ENCODE data around the gene MEGF6.

The MEGF6 gene

GRCh38 chr1:3497521-3497920, 113.8 kb downstream of the MEGF6 start:
- TF ChIP-seq POLR2AphosphoS5 (IDR thresholded peaks at IDR 0.05; ENCODE audit: low read depth, low read length) (no peak), TAF1 (IDR thresholded peaks at IDR 0.05; ENCODE audit: borderline replicate concordance, low read depth, low read length) (no peak), POLR2A (IDR thresholded peaks at IDR 0.05; ENCODE audit: low read depth, low read length) (no peak)

GRCh38 chr1:3496916-3497315, 114.4 kb downstream of the MEGF6 start:
- no peak for FAIRE-seq
- DNase-seq (ENCODE audit: insufficient read length), result no peak
- TF ChIP-seq POLR2A (IDR thresholded peaks at IDR 0.05; ENCODE audit: low read depth, low read length) (no peak), TAF1 (IDR thresholded peaks at IDR 0.05; ENCODE audit: borderline replicate concordance, low read depth, low read length) (no peak), POLR2AphosphoS5 (IDR thresholded peaks at IDR 0.05; ENCODE audit: low read depth, low read length) (no peak)

More at GRCh38 chr1:3497521-3497920, 113.8 kb downstream of the MEGF6 start:
- DNase-seq (ENCODE audit: insufficient read length), result no peak
- FAIRE-seq, result no peak

- DNase-seq (ENCODE audit: insufficient read length) (no peak), FAIRE-seq (no peak)
- TF ChIP-seq TAF1 (IDR thresholded peaks at IDR 0.05; ENCODE audit: borderline replicate concordance, low read depth, low read length), result no peak
These were observed 115.2 kb downstream of the MEGF6 start for GRCh38 chr1:3495776-3496745.

GRCh38 chr1:3494321-3495308, 116.7 kb downstream of the MEGF6 start:
- no peak for DNase-seq (ENCODE audit: insufficient read length)
- no peak for FAIRE-seq
- TF ChIP-seq TAF1 (IDR thresholded peaks at IDR 0.05; ENCODE audit: borderline replicate concordance, low read depth, low read length) (no peak), POLR2A (IDR thresholded peaks at IDR 0.05; ENCODE audit: low read depth, low read length) (no peak), POLR2AphosphoS5 (IDR thresholded peaks at IDR 0.05; ENCODE audit: low read depth, low read length) (no peak)

GRCh38 chr1:3492545-3493246, 118.6 kb downstream of the MEGF6 start:
- FAIRE-seq, result no peak
- no peak for TF ChIP-seq POLR2AphosphoS5 (IDR thresholded peaks at IDR 0.05; ENCODE audit: low read depth, low read length)
- no peak for TF ChIP-seq POLR2A (IDR thresholded peaks at IDR 0.05; ENCODE audit: low read depth, low read length)
- TF ChIP-seq TAF1 (IDR thresholded peaks at IDR 0.05; ENCODE audit: borderline replicate concordance, low read depth, low read length), result no peak
- no peak for DNase-seq (ENCODE audit: insufficient read length)

- no peak for TF ChIP-seq TAF1 (IDR thresholded peaks at IDR 0.05; ENCODE audit: borderline replicate concordance, low read depth, low read length)
- DNase-seq (ENCODE audit: insufficient read length) (peak; percentile 95), FAIRE-seq (peak; percentile 68)
These were observed 119.7 kb downstream of the MEGF6 start for GRCh38 chr1:3491291-3492246.

- TF ChIP-seq POLR2AphosphoS5 (IDR thresholded peaks at IDR 0.05; ENCODE audit: low read depth, low read length) (no peak), TAF1 (IDR thresholded peaks at IDR 0.05; ENCODE audit: borderline replicate concordance, low read depth, low read length) (no peak), POLR2A (IDR thresholded peaks at IDR 0.05; ENCODE audit: low read depth, low read length) (no peak)
- no peak for DNase-seq (ENCODE audit: insufficient read length)
- FAIRE-seq, result no peak
These were observed 121.1 kb downstream of the MEGF6 start for GRCh38 chr1:3490046-3490745.

GRCh38 chr1:3488432-3488831, 122.9 kb downstream of the MEGF6 start:
- no peak for DNase-seq (ENCODE audit: insufficient read length)
- TF ChIP-seq POLR2AphosphoS5 (IDR thresholded peaks at IDR 0.05; ENCODE audit: low read depth, low read length) (no peak), TAF1 (IDR thresholded peaks at IDR 0.05; ENCODE audit: borderline replicate concordance, low read depth, low read length) (no peak), POLR2A (IDR thresholded peaks at IDR 0.05; ENCODE audit: low read depth, low read length) (no peak)
- FAIRE-seq, result no peak

- no peak for TF ChIP-seq POLR2AphosphoS5 (IDR thresholded peaks at IDR 0.05; ENCODE audit: low read depth, low read length)
- no peak for TF ChIP-seq POLR2A (IDR thresholded peaks at IDR 0.05; ENCODE audit: low read depth, low read length)
- TF ChIP-seq TAF1 (IDR thresholded peaks at IDR 0.05; ENCODE audit: borderline replicate concordance, low read depth, low read length), result no peak
- DNase-seq (ENCODE audit: insufficient read length), result no peak
- FAIRE-seq, result no peak
These were observed 126.3 kb downstream of the MEGF6 start for GRCh38 chr1:3485016-3485415.
